ENCODE results near the gene CHD3.
"Not testable (repeated sequence)": the region's sequence is repeated elsewhere in the genome, so short reads cannot be mapped to it uniquely, and the experiment has no call there.

Gene CHD3

GRCh38 chr17:7849751-7850504, 38.7 kb upstream of the CHD3 start:
- DNase-seq (ENCODE audit: low read depth): no peak

DNA sequence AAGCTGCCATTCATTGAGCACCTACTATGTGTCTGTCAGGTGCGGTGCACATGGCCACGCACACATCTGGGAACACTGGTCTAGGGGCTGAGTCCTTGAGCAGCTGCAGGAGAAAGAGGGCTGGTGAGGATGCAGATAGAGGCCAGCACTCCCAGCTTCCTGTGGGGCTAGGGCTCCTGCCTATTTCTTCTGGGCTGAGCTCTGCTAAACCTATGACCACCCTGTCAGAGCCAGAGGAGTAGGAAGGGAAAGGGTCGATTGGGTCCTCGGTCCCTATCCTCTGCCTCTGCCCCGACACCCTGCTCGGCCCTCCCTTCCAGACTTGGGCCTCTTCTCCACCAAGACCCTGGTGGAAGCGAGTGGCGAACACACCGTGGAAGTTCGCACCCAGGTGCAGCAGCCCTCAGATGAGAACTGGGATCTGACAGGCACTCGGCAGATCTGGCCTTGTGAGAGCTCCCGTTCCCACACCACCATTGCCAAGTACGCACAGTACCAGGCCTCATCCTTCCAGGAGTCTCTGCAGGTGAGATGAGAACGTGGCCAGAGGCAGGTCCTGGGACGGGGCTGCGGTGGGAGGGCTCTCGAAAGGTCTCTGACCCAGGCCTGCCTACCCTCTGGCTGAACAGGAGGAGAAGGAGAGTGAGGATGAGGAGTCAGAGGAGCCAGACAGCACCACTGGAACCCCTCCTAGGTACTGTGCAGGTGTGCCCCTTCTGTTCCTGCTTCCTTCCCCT, 37.7 kb upstream of the CHD3 start:
- no peak for DNase-seq (ENCODE audit: low read depth)

DNA sequence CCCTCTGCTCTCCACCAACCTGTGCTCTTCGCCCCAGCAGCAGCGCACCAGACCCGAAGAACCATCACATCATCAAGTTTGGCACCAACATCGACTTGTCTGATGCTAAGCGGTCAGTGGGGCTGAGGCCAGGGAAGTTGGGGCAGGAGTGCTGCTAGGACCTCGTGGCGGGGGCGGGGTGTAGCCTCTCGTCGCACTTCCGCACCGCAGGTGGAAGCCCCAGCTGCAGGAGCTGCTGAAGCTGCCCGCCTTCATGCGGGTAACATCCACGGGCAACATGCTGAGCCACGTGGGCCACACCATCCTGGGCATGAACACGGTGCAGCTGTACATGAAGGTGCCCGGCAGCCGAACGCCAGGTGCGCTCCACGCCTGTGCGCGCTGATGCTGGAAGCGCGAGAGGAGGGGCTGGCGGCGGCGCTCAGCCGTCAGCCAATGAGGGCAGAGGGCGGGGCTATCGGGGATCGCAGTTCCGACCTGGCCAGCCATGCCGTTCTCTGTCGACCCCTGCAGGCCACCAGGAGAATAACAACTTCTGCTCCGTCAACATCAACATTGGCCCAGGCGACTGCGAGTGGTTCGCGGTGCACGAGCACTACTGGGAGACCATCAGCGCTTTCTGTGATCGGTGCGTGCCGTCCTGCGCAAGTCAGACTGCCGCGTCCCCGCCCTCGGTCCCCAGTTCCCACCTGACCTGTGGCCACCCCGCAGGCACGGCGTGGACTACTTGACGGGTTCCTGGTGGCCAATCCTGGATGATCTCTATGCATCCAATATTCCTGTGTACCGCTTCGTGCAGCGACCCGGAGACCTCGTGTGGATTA, 36.9 kb upstream of the CHD3 start:
- DNase-seq (ENCODE audit: low read depth): peak; percentile 80

DNA sequence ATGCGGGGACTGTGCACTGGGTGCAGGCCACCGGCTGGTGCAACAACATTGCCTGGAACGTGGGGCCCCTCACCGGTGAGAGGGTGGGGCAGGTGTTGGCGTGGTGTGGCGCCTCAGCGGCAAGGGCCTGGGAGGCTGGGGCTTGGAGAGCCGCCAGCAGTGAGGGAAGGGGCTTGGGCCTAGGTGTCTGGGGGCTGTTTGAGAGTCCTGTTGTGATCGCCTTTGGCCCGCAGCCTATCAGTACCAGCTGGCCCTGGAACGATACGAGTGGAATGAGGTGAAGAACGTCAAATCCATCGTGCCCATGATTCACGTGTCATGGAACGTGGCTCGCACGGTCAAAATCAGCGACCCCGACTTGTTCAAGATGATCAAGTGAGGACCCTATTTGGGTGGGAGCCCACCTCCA, 36.3 kb upstream of the CHD3 start:
- no peak for DNase-seq (ENCODE audit: low read depth)

DNA sequence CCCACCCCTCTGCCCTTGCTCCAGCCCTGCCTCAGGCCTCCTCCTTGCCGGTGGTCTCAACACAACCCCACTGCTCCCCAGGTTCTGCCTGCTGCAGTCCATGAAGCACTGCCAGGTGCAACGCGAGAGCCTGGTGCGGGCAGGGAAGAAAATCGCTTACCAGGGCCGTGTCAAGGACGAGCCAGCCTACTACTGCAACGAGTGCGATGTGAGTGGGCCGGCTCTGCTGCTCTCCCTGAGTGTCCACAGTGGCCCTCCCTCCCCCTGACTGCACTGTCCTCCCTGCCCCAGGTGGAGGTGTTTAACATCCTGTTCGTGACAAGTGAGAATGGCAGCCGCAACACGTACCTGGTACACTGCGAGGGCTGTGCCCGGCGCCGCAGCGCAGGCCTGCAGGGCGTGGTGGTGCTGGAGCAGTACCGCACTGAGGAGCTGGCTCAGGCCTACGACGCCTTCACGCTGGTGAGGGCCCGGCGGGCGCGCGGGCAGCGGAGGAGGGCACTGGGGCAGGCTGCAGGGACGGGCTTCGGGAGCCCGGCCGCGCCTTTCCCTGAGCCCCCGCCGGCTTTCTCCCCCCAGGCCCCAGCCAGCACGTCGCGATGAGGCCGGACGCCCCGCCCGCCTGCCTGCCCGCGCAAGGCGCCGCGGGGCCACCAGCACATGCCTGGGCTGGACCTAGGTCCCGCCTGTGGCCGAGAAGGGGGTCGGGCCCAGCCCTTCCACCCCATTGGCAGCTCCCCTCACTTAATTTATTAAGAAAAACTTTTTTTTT, 35.5 kb upstream of the CHD3 start:
- DNase-seq (ENCODE audit: low read depth): no peak

DNA sequence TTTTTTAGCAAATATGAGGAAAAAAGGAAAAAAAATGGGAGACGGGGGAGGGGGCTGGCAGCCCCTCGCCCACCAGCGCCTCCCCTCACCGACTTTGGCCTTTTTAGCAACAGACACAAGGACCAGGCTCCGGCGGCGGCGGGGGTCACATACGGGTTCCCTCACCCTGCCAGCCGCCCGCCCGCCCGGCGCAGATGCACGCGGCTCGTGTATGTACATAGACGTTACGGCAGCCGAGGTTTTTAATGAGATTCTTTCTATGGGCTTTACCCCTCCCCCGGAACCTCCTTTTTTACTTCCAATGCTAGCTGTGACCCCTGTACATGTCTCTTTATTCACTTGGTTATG, 34.9 kb upstream of the CHD3 start:
- no peak for DNase-seq (ENCODE audit: low read depth)

GRCh38 chr17:7854078-7854777, 34.4 kb upstream of the CHD3 start:
- no peak for DNase-seq (ENCODE audit: low read depth)

DNA sequence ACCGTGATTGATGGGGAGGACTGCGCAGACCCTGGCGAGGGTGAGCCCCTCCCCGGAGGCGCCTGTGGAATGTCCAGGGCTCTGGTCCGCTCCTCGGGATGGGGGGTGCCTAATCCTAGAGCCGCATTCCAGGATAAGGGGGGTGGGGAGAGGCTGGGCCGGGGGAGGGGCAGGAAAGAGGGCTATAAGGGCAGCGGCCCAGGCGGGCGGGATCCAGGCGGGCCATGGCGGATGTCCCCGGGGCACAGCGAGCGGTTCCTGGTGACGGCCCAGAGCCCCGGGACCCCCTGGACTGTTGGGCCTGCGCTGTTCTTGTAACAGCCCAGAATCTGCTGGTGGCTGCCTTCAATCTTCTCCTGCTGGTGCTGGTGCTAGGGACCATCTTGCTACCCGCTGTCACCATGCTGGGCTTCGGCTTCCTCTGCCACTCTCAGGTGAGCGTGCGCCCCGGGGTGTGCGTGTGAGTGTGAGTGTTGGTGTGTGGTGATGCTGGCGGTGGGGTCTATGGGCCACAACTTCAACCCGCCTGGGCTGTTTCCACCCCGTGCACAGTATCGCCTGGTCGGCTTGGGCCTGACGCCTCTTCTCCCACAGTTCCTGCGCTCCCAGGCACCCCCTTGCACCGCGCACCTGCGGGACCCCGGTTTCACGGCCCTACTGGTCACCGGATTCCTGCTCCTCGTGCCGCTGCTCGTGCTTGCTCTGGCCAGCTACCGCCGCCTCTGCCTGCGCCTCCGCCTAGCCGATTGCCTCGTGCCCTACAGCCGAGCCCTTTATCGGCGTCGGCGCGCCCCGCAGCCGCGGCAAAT, 33.5 kb upstream of the CHD3 start, which contains the start of gene TMEM88:
TMEM88 (plus strand) TSS at position 216 of the 809 bp plus-strand sequence; CDS start at position 225, 9 bp downstream.
- no peak for DNase-seq (ENCODE audit: low read depth)

GRCh38 chr17:7855660-7856010, 33.0 kb upstream of the CHD3 start:
- no peak for DNase-seq (ENCODE audit: low read depth)

- peak; percentile 52 for DNase-seq (ENCODE audit: low read depth)
These were observed 32.4 kb upstream of the CHD3 start for GRCh38 chr17:7856011-7856810.

DNA sequence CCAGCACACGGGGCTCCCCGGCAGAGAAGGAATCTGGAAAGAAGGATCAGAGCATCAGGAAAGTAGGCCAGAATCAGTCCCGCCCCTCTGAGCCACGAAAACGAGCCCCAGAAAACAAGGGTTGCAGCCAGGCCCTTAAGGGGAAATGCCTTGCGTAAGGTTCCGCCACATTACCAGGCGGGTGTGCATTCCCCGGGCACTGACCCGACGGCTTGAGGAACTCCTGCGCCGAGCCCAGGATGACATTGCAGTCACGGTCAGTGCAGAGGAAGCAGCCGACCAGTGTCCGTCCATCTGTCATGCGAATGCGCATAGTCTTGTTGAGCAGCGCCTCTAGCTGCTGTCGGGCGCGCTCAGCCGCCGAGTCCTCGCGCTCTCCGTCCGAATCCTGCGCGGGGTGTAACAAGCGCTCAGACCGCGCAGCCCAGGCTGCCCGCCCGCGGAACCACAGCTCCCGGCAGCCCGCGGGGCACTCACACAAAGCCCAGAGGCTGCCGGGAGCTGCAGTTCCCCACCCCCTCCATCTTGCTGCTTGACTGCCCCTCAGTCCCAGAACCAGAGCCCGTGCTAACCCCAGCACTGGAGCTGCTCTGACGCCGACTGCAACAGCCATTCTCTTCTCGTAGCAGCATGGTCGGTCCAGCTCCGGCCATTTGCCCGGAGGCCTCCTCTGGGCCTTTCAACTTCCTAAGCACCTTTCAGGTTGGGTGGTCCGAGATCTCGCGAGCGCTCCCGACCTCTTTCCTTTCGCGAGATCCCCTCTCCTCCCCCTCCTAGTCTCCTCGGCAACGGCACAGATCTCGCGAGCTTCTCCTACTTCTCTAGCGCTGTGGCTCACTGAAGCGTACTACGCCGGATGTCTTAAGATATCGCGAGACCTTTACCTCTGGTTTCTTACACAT, 31.5 kb upstream of the CHD3 start, which contains the start of gene NAA38:
NAA38 (minus strand) TSS at position 749 of the 902 bp plus-strand sequence; CDS start at position 653, 96 bp downstream.
- DNase-seq (ENCODE audit: low read depth): peak; percentile 99

GRCh38 chr17:7857713-7858521, 30.7 kb upstream of the CHD3 start, which contains the start of gene CYB5D1:
Gene CYB5D1, plus strand, starts transcription at chr17:7858003. Its CDS starts 132 bp downstream, at chr17:7858135.
- DNase-seq (ENCODE audit: low read depth): peak; percentile 92

- DNase-seq (ENCODE audit: low read depth): peak; percentile 71
These were observed 30.1 kb upstream of the CHD3 start for GRCh38 chr17:7858522-7858810.

GRCh38 chr17:7859028-7859427, 29.6 kb upstream of the CHD3 start:
- DNase-seq (ENCODE audit: low read depth): no peak

- DNase-seq (ENCODE audit: low read depth): no peak
These were observed 25.7 kb upstream of the CHD3 start for GRCh38 chr17:7862692-7863437.

- DNase-seq (ENCODE audit: low read depth): not testable (repeated sequence)
These were observed 24.2 kb upstream of the CHD3 start for GRCh38 chr17:7864384-7864783.

Data from iris pigment epithelial cell (primary cell).